ENCODE data around the gene ANKRD52. TPM values are rescaled to one million over a fixed set of nuclear protein-coding genes. Genes with fewer than 3 reads are reported as not detected.

The ANKRD52 gene
- total and polyA plus RNA-seq, 4 donors, result 5.4 to 13.6 (median 9.3) TPM

DNA sequence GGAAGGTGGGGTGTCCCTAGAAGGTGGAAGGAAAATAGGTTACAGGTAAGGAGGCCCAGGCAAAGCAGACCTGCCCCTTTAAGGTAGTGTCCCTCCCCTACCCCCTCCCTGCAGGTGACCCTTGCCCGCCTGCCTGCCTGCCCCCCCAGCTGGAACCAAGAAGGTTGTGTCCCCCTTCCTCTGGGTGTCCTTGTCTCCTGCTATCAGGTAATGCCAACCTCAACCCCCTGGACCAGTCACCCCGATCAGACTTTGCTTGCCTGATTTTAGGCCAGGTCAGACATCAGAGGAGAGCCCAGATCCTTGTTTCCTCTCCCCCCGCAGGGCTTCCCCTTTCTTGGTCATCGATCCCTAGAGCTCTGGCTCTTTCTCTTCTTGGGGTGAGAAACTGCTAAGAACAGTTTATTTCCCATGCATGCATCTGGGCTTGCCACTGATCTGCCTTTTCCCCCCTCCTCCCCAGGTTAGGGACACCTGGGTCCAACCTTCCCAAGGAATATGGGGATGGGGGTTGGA lies 28.2 kb downstream of the ANKRD52 start, which contains the start of gene SLC39A5:
Gene SLC39A5 (plus strand): TSS at position 136 of the 516 bp plus-strand sequence. CDS start 1,224 bp downstream, outside the sequence.
- Histone ChIP-seq H3K4me3 (ENCODE audit: low read depth in 1 of 3, low read length in 3 of 3) (peak within 1 kb of the TSS; percentile 27 to 63 (median 40)), H3K9me3 (ENCODE audit: control insufficient read depth in 4 of 4, low read length in 3 of 4) (no peaks in the 10 kb centered on the region), H3K27me3 (ENCODE audit: control insufficient read depth in 4 of 4, insufficient read depth in 4 of 4, low read length in 3 of 4) (no peaks in the 10 kb centered on the region), H3K4me1 (ENCODE audit: control insufficient read depth in 4 of 4, insufficient read depth in 4 of 4, low read length in 3 of 4) (peaks cover 0 to 41% (median 33%) of the 10 kb centered on the region in 4 donors), H3K36me3 (ENCODE audit: control insufficient read depth in 4 of 4, insufficient read depth in 3 of 4, low read depth in 1 of 4, low read length in 3 of 4) (peaks cover 0 to 2% (median 0%) of the 10 kb centered on the region in 4 donors), H3K9ac (ENCODE audit: low read depth in 1 of 2, low read length in 2 of 2) (peak within 1 kb of the TSS; percentile 75 to 96), H3K27ac (ENCODE audit: low read depth in 1 of 2, low read length in 2 of 2) (peak within 1 kb of the TSS; percentile 82 to 90)
- DNase-seq (ENCODE audit: low spot score), result no peak
- no peak for TF ChIP-seq HNF4A (conservative IDR thresholded peaks at IDR 0.05)
- no peak for TF ChIP-seq TAF1 (conservative IDR thresholded peaks at IDR 0.05)
- TF ChIP-seq JUND (IDR thresholded peaks at IDR 0.05), result no peak
- no peak for TF ChIP-seq HNF4G (IDR thresholded peaks at IDR 0.05)
- TF ChIP-seq RAD21 (IDR thresholded peaks at IDR 0.05), result no peak
- TF ChIP-seq, protein P1, sequence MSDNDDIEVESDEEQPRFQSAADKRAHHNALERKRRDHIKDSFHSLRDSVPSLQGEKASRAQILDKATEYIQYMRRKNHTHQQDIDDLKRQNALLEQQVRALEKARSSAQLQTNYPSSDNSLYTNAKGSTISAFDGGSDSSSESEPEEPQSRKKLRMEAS (IDR thresholded peaks at IDR 0.05), result no peak
- no peak for TF ChIP-seq NR2F2 (IDR thresholded peaks at IDR 0.05)
- TF ChIP-seq, protein P2, sequence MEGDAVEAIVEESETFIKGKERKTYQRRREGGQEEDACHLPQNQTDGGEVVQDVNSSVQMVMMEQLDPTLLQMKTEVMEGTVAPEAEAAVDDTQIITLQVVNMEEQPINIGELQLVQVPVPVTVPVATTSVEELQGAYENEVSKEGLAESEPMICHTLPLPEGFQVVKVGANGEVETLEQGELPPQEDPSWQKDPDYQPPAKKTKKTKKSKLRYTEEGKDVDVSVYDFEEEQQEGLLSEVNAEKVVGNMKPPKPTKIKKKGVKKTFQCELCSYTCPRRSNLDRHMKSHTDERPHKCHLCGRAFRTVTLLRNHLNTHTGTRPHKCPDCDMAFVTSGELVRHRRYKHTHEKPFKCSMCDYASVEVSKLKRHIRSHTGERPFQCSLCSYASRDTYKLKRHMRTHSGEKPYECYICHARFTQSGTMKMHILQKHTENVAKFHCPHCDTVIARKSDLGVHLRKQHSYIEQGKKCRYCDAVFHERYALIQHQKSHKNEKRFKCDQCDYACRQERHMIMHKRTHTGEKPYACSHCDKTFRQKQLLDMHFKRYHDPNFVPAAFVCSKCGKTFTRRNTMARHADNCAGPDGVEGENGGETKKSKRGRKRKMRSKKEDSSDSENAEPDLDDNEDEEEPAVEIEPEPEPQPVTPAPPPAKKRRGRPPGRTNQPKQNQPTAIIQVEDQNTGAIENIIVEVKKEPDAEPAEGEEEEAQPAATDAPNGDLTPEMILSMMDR (IDR thresholded peaks at IDR 0.05; ENCODE audit: low read depth, low read length, missing input control), result no peak
- no peak for TF ChIP-seq GABPA (IDR thresholded peaks at IDR 0.05 in 1 of 2, conservative IDR thresholded peaks at IDR 0.05 in 1 of 2)
- TF ChIP-seq SP1 (IDR thresholded peaks at IDR 0.05), result no peak
- TF ChIP-seq FOXA1 (IDR thresholded peaks at IDR 0.05), result no peak
- TF ChIP-seq EGR1 (IDR thresholded peaks at IDR 0.05; ENCODE audit: low read depth in 2 of 2), result no peak
- TF ChIP-seq, protein P3, sequence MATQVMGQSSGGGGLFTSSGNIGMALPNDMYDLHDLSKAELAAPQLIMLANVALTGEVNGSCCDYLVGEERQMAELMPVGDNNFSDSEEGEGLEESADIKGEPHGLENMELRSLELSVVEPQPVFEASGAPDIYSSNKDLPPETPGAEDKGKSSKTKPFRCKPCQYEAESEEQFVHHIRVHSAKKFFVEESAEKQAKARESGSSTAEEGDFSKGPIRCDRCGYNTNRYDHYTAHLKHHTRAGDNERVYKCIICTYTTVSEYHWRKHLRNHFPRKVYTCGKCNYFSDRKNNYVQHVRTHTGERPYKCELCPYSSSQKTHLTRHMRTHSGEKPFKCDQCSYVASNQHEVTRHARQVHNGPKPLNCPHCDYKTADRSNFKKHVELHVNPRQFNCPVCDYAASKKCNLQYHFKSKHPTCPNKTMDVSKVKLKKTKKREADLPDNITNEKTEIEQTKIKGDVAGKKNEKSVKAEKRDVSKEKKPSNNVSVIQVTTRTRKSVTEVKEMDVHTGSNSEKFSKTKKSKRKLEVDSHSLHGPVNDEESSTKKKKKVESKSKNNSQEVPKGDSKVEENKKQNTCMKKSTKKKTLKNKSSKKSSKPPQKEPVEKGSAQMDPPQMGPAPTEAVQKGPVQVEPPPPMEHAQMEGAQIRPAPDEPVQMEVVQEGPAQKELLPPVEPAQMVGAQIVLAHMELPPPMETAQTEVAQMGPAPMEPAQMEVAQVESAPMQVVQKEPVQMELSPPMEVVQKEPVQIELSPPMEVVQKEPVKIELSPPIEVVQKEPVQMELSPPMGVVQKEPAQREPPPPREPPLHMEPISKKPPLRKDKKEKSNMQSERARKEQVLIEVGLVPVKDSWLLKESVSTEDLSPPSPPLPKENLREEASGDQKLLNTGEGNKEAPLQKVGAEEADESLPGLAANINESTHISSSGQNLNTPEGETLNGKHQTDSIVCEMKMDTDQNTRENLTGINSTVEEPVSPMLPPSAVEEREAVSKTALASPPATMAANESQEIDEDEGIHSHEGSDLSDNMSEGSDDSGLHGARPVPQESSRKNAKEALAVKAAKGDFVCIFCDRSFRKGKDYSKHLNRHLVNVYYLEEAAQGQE (IDR thresholded peaks at IDR 0.05), result no peak
- WGBS, result 36% methylated on average over 4 of the region's 4 CpGs

DNA sequence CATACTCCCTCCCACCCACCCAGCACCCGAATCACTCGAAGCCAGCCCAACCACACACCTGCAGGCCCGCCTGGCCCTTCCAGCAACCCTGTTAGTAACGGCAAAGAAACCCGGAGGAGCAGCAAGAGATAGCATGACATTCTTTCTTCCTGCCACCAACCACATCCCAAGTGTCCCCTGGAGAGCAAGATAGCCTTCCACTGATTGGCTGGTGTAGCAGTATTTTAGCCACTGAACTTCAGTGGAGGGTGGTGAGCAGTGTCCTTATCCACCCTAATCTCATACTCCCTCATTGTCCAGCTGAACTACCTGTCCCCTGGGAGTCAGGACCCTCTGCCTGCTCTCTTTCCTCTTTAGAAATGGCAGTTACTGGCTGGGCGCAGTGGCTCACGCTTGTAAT lies 29.1 kb downstream of the ANKRD52 start:
- no peak overlapping the region for H3K27ac ChIP-seq (ENCODE audit: low read depth in 1 of 2, low read length in 2 of 2)
- TF ChIP-seq, protein P1 (IDR thresholded peaks at IDR 0.05), result no peak
- TF ChIP-seq SP1 (IDR thresholded peaks at IDR 0.05) (no peak), HNF4A (conservative IDR thresholded peaks at IDR 0.05) (no peak), RAD21 (IDR thresholded peaks at IDR 0.05) (no peak), GABPA (IDR thresholded peaks at IDR 0.05 in 1 of 2, conservative IDR thresholded peaks at IDR 0.05 in 1 of 2) (no peak)
- 93% methylated on average over 7 of the region's 7 CpGs for WGBS
- H3K36me3 ChIP-seq (ENCODE audit: control insufficient read depth in 4 of 4, insufficient read depth in 3 of 4, low read depth in 1 of 4, low read length in 3 of 4), result peaks cover 0 to 2% (median 0%) of the 10 kb centered on the region in 4 donors
- no peak overlapping the region for H3K9ac ChIP-seq (ENCODE audit: low read depth in 1 of 2, low read length in 2 of 2)
- no peak overlapping the region for H3K4me3 ChIP-seq (ENCODE audit: low read depth in 1 of 3, low read length in 3 of 3)
- H3K9me3 ChIP-seq (ENCODE audit: control insufficient read depth in 4 of 4, low read length in 3 of 4), result no peaks in the 10 kb centered on the region
- DNase-seq (ENCODE audit: low spot score), result no peak
- peaks cover 1 to 45% (median 35%) of the 10 kb centered on the region in 4 donors for H3K4me1 ChIP-seq (ENCODE audit: control insufficient read depth in 4 of 4, insufficient read depth in 4 of 4, low read length in 3 of 4)
- H3K27me3 ChIP-seq (ENCODE audit: control insufficient read depth in 4 of 4, insufficient read depth in 4 of 4, low read length in 3 of 4), result no peaks in the 10 kb centered on the region

Data from liver (tissue), 9 donors.